Measurements from ENCODE around the gene TRABD2A.

- TF ChIP-seq POLR2A (IDR thresholded peaks at IDR 0.05) (no peak), CTCF (IDR thresholded peaks at IDR 0.05) (no peak)
Observed at GRCh38 chr2:84885111-84885510, 4.2 kb upstream of the TRABD2A start.

Measured in body of pancreas (tissue), 4 donors.